BJ (cell line): Measurements from ENCODE around the gene PDGFB. TPM values are rescaled to one million over a fixed set of nuclear protein-coding genes. Genes with fewer than 3 reads are reported as not detected.

Experiments used
- CTCF ChIA-PET: fragments of 350-600 bp; formaldehyde crosslinking; extraction: SDS; loops from one replicate; lab custom pipeline; 2021; ENCODE audit warnings: antibody characterized with exemption, inconsistent platforms; lab: Yijun Ruan, JAX
- POLR2A ChIA-PET: fragments of 300-600 bp; sonication (Branson Sonifier 250); formaldehyde crosslinking; extraction: SDS; loops from one replicate; lab custom pipeline; 2021; ENCODE audit warnings: antibody characterized with exemption; lab: Charles Lee
- DNase-seq: peaks from one replicate; pipeline ENCODE4 v3.0.0-alpha.2; 2011; ENCODE audit warnings: low read depth
- H3K27me3 ChIP-seq: 2 replicates; pipeline ENCODE4 v1.6.0; 2011; ENCODE audit warnings: low read length; ENCODE audit not compliant: control insufficient read depth, insufficient read depth
- H3K36me3 ChIP-seq: 2 replicates; pipeline ENCODE4 v1.5.1; 2011; ENCODE audit warnings: low read length; ENCODE audit not compliant: control insufficient read depth, insufficient read depth
- H3K4me3 ChIP-seq: 2 replicates; pipeline ENCODE4 v1.5.1; 2011; ENCODE audit warnings: low read depth, mild to moderate bottlenecking, control low read depth, low read length
- polyA plus RNA-seq: library from polyadenylated mRNA; depleted of rRNA; stranded (reverse); fragments of >200 nt; gene quantifications from 2 replicates; pipeline ENCODE4 v1.2.3, GENCODE V29; 2011
- TF ChIP-seq, protein P1 (sequence below): IDR thresholded peaks from 2 replicates; pipeline ENCODE4 v1.5.1; 2011; ENCODE audit warnings: low read depth, mild to moderate bottlenecking, control low read depth, inconsistent platforms, low read length, moderate library complexity; ENCODE audit not compliant: insufficient read depth

The PDGFB gene
- polyA plus RNA-seq, 1 experiment, result 0.13 TPM

GRCh38 chr22:39263626-39264348 is 19.0 kb upstream of the PDGFB start:
- no peak for DNase-seq
- Histone ChIP-seq H3K27me3 (no peaks in the 10 kb centered on the region; the same call in 1 of the 2 replicates), H3K36me3 (no peaks in the 10 kb centered on the region), H3K4me3 (no peak overlapping the region)
- CTCF ChIA-PET, result interaction anchor here (1.1 kb wide), 1 partner anchor 252 kb away, joined by 3 read pairs; no protein-coding TSS in a partner anchor
- POLR2A ChIA-PET, result no interaction called here
- TF ChIP-seq, protein P1, sequence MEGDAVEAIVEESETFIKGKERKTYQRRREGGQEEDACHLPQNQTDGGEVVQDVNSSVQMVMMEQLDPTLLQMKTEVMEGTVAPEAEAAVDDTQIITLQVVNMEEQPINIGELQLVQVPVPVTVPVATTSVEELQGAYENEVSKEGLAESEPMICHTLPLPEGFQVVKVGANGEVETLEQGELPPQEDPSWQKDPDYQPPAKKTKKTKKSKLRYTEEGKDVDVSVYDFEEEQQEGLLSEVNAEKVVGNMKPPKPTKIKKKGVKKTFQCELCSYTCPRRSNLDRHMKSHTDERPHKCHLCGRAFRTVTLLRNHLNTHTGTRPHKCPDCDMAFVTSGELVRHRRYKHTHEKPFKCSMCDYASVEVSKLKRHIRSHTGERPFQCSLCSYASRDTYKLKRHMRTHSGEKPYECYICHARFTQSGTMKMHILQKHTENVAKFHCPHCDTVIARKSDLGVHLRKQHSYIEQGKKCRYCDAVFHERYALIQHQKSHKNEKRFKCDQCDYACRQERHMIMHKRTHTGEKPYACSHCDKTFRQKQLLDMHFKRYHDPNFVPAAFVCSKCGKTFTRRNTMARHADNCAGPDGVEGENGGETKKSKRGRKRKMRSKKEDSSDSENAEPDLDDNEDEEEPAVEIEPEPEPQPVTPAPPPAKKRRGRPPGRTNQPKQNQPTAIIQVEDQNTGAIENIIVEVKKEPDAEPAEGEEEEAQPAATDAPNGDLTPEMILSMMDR, result no peak

DNA sequence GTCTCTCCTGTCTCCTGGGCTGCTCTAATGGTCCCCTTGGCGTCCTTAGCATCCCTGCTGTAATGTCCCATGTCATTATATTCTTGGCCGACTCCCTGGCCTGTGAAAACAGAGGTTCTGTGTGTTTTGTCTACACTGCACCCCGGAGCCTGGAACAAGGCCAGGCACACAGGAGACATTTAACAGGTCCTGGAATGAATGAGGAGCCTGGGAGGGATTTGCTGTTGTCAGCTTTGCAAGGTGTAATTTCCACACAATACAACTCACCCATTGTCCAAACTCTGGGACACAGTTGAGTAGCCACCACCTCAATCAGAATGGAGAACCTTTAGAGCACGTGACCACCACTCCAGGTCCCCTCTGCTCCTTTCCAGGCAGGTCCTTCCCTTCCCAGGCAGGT is 14.9 kb upstream of the PDGFB start:
- no peak for DNase-seq
- TF ChIP-seq, protein P1, result no peak
- POLR2A ChIA-PET, result no interaction called here
- Histone ChIP-seq H3K4me3 (no peak overlapping the region), H3K36me3 (no peaks in the 10 kb centered on the region), H3K27me3 (no peaks in the 10 kb centered on the region; the same call in 1 of the 2 replicates)
- CTCF ChIA-PET, result no interaction called here

- Histone ChIP-seq H3K27me3 (no peaks in the 10 kb centered on the region; the same call in 1 of the 2 replicates), H3K36me3 (no peaks in the 10 kb centered on the region), H3K4me3 (no peak overlapping the region)
- no peak for DNase-seq
- TF ChIP-seq, protein P1, result no peak
- ChIA-PET CTCF (interaction anchor here (0.9 kb wide), 1 partner anchor 50 kb away, joined by 3 read pairs; no protein-coding TSS in a partner anchor), POLR2A (no interaction called here)
These were observed 13.2 kb upstream of the PDGFB start for GRCh38 chr22:39257901-39258475.

DNA sequence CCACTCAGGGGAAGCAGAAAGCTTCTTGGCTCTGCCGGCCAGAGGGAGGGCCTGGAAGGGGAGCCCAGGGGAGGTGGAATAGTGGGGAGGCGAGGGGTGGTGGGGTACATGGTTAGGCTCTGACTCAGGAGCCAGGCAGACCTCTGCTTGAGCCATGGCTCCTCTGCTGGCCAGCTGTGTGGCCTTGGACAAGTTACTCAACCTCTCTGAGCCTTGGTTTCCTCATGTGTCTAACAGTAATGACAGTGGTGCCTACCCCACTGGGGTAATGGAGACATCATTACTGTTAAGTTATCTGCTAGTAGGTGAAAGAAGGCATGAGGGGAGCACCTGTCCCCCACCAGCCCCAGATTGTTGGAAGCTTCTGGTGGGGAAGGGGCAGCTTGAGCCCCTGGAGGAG is 12.2 kb upstream of the PDGFB start:
- ChIA-PET POLR2A (no interaction called here), CTCF (no interaction called here)

DNA sequence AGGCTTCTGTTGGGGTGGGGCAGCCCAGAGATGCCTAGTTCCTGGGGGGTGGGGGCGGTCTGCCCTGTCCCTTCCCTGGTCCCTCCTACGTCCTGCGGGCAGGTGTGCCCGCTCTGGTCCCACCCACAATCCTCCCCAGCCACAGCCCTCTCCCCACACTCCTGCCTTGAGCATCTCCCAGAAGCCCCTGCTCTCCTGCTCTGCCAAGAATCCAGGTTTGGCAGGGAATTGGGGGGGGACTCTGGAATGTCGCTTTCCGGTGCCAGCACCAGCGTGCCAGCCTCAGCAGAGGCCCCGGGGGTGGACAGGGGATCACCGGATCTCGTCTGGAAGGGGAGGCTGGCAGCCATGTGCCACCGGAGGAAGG is 11.4 kb upstream of the PDGFB start:
- TF ChIP-seq, protein P1, result no peak
- CTCF ChIA-PET, result no interaction called here
- Histone ChIP-seq H3K27me3 (no peaks in the 10 kb centered on the region; the same call in 1 of the 2 replicates), H3K4me3 (no peak overlapping the region), H3K36me3 (no peaks in the 10 kb centered on the region)
- no peak for DNase-seq
- POLR2A ChIA-PET, result no interaction called here

More for the DNA sequence above, 12.2 kb upstream of the PDGFB start:
- DNase-seq, result no peak
- TF ChIP-seq, protein P1, result no peak
- Histone ChIP-seq H3K27me3 (no peaks in the 10 kb centered on the region; the same call in 1 of the 2 replicates), H3K4me3 (no peak overlapping the region), H3K36me3 (no peaks in the 10 kb centered on the region)
